HAP-1 (cell line): ENCODE results near the gene SIK1.
"Not testable (repeated sequence)": the region's sequence is repeated elsewhere in the genome, so short reads cannot be mapped to it uniquely, and the experiment has no call there.

ENCODE experiments used
- DNase-seq, 2 experiments: peaks; one replicate each; pipeline ENCODE4 v3.0.0-alpha.2; 2016 to 2020; ENCODE audit warnings: low spot score in 2 of 2
- H3K27me3 ChIP-seq: fragments of 250-450 bp; sonication (Bioruptor Pico); 2 replicates; pipeline ENCODE4 v1.5.1; 2020; ENCODE audit warnings: low read depth, mild to moderate bottlenecking, moderate library complexity
- H3K36me3 ChIP-seq: fragments of 250-450 bp; sonication (Bioruptor Pico); replicated peaks from 2 replicates; pipeline ENCODE4 v1.5.1; 2020; ENCODE audit warnings: mild to moderate bottlenecking
- H3K4me1 ChIP-seq: fragments of 250-450 bp; sonication (Bioruptor Pico); 2 replicates; pipeline ENCODE4 v1.5.1; 2020; ENCODE audit warnings: mild to moderate bottlenecking
- H3K4me3 ChIP-seq: fragments of 250-450 bp; sonication (Bioruptor Pico); 2 replicates; pipeline ENCODE4 v1.5.1; 2020; ENCODE audit warnings: mild to moderate bottlenecking, moderate library complexity
- H3K9me3 ChIP-seq: fragments of 250-450 bp; sonication (Bioruptor Pico); 2 replicates; pipeline ENCODE4 v1.5.1; 2020; ENCODE audit warnings: mild to moderate bottlenecking, moderate library complexity
- in situ Hi-C: fragments of 300-500 bp; cut with MboI; formaldehyde crosslinking; loops from 3 replicates; pipeline ENCODE4 v1.14.3; 2020; ENCODE audit warnings: low sequenced_read_pairs, inconsistent platforms, mixed read lengths

Gene SIK1

DNA sequence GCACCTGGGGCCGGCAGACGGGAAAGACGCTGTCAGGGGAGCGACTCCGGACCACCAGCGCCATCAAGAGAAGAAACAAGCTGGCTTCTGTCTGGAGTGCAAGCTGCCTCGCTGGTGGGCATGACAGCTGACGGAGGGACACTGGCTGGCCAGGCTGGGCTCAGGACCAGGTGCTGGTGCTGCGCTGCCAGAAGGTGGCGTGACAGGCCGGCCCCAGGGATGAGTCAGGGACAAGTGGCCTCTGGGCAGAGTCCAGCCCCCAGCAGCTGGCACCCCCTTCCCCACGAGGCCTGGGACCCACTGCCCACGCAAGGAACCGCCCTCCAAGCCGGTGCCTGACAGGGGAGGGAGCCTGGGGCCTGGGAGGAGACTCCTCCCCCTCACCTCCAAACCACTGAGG, 7.5 kb downstream of the SIK1 start:
- H3K4me3 ChIP-seq, DNase-seq, in situ Hi-C loops, H3K27me3 ChIP-seq, H3K4me1 ChIP-seq, H3K9me3 ChIP-seq, H3K36me3 ChIP-seq: not testable (repeated sequence)

DNA sequence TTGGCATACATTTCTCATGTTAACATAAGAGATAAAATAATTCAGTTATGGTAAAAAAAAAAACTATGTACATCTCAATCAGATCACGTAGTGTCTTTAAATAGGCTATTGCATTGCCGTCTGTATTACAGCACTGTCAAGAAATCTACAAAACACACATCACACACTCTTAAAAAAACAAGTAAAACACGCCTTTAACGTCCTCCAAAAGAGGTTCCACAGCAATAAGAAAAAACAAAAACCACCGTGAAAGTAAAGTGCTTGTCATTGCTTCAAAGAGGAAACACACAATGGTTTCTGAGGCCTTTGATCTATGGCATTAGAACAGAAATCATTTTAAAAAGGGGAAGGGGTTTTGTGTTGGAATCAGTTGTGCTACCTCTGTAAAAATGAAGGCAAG, 12.4 kb downstream of the SIK1 start:
- H3K27me3 ChIP-seq, H3K4me1 ChIP-seq, in situ Hi-C loops, H3K4me3 ChIP-seq, H3K36me3 ChIP-seq, H3K9me3 ChIP-seq, DNase-seq: not testable (repeated sequence)

DNA sequence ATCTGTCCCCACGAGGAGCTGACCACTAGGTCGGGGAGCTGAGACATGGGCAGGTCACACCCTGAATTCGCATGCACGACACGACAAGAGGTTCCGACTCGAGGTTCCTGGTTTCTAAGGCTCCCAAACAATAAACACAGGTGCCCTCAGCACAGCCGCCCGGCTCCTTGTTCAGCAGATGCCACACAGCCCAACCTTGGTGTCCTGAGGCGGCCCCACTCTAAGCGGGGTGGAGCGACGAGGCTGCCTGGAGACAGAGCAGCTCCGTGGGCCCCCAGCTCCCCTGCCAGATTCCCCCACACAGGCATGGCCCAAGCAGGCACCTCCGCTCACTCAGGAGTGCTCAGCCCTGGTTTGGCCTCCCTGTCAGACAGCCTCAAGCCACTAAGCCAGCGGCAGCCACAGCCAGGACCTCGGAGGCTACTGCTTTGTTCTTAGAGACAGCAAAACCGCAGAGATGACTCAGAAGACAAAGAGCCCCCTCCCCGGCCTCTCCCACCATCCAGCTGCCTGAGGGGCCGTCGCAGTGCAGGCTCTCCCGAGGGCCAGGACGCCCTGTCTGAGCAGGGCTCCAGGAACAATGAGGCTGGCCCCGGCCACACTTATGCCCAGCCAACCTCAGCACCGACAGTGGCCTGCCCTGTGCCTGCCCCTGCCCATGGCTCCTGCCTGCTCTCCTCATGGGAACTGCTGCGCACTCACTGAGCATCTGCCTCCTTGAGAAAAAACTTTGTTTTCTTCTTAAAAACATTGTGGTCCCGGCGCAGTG, 14.7 kb downstream of the SIK1 start:
- H3K27me3 ChIP-seq, H3K36me3 ChIP-seq, H3K4me3 ChIP-seq, DNase-seq, H3K9me3 ChIP-seq, H3K4me1 ChIP-seq, in situ Hi-C loops: not testable (repeated sequence)

DNA sequence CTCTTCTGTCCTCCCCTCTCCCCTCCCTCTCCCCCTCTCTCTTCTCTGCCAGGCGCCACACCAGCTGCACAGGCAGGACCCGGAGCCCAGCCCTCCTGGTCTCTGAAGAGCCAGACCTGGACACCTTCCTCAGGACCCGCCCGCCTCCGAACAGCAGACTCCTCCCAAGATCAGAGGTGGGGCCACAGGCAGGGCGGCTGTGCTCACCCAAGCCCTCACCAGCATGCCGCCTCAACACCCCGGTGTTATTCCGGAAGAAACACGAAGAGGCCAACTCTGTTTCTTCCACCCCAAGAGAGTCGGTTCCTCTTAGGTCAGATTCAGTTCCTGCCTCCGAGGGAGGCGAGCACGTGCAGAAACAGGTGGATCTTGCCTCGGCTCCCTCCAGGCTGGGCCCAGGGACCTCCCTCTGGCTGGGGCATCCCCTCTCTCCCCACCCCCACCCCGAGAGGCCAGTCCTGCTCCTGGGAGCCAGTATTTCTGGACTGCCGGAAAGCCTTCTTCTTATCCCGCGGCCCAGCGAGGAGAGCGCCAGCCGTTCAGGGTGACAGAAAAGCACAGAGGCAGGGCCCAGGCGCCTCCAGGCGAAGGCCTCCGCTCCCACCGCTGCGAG, 16.4 kb downstream of the SIK1 start:
- H3K4me1 ChIP-seq, H3K9me3 ChIP-seq, H3K36me3 ChIP-seq, H3K4me3 ChIP-seq, H3K27me3 ChIP-seq, in situ Hi-C loops, DNase-seq: not testable (repeated sequence)

DNA sequence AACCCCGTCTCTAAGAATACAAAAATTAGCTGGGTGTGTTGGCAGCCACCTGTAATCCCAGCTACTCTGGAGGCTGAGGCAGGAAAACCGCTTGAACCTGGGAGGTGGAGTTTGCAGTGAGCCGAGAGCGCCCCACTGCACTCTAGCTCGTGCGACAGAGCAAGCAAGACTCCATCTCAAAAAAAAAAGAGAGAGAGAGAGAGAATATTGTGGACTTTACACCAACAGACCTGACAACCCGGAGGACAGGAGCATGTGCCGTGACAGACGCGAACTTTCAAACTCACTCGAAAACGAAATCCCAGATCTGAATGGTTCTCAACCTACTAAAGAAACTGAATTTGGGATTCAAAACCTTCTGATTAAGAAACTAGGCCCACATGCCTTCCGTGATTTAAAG, 19.8 kb downstream of the SIK1 start:
- H3K36me3 ChIP-seq, DNase-seq, H3K4me1 ChIP-seq, in situ Hi-C loops, H3K4me3 ChIP-seq, H3K9me3 ChIP-seq, H3K27me3 ChIP-seq: not testable (repeated sequence)

DNA sequence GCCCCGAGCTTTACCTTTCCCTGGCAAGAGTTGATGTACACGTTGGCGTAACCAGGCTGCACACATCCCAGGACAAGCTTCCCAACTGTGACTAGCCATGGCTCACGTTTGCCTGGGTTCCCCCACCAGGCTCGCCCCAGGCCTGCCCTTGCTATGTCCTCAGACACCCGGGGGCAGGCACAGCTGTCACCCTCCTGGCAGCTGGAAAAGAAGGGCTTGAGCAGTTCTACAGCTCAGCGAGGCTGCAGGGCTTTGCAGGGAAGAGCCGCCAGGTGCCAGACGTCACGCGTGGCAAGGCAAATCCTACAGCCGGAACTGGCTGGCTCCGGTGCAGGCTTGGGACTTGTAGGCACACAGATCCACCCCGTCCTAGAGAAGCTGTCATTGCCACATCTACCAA, 22.5 kb downstream of the SIK1 start:
- H3K36me3 ChIP-seq, H3K4me3 ChIP-seq, H3K27me3 ChIP-seq, DNase-seq, in situ Hi-C loops, H3K4me1 ChIP-seq, H3K9me3 ChIP-seq: not testable (repeated sequence)

DNA sequence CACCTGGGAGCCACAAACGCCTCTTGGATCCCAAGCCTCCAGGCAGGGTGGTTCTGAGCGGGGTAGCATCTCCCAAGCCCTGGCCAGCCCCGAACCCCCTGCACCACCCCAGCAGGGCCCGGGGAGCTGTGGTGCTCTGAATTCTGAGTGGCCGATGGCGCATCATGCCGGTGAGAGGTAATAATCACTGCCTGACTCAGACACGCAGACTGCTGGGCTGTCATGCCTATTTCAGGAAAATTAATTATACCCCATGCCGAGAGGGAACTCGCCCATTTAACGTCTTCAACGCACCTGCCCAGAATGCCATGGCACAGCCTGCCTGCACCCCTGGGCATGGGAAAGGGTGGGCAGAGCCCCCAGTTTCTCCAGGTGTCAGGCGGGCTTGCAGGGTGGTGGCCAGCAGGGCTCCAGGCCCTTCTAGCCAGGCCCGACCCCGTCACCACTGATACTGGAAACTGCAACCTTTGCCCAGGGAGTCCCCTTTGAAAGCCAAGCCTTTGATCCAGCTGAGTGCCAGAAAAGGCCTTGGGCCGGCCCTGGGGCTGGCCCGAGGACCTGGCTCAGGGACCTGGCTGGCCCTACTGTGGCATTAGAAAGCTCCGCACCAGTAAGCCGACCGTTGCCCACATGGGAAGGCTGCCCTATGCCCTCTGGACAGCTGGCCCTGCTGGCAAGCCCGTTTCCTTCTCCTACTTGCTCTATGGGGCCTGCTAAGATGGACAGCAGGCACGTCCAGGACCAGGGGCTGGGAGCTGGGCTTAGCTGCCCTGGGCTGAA, 23.1 kb downstream of the SIK1 start:
- H3K4me1 ChIP-seq, H3K4me3 ChIP-seq, H3K36me3 ChIP-seq, in situ Hi-C loops, H3K9me3 ChIP-seq, DNase-seq, H3K27me3 ChIP-seq: not testable (repeated sequence)

DNA sequence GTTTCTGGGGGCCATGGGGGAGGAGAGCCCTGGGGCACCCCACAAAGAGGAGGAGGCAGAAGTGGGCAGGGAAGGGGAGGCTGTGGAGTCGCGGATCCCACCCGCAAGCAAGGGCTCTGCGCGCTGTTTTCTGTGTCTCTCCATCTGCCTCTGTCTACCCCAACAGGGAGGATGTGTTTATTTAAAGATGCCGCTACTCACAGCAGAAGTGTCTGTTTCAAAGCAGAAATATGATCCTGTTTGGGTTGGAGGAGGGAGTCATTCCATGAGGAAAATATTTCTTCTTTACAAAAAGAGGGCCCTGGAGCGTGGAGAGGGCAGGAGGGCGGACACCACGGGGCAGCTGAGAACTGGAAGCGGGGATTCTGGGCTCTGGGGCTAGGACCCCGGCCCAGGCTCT, 25.8 kb downstream of the SIK1 start:
- H3K4me3 ChIP-seq, H3K36me3 ChIP-seq, H3K9me3 ChIP-seq, H3K4me1 ChIP-seq, DNase-seq, H3K27me3 ChIP-seq, in situ Hi-C loops: not testable (repeated sequence)

DNA sequence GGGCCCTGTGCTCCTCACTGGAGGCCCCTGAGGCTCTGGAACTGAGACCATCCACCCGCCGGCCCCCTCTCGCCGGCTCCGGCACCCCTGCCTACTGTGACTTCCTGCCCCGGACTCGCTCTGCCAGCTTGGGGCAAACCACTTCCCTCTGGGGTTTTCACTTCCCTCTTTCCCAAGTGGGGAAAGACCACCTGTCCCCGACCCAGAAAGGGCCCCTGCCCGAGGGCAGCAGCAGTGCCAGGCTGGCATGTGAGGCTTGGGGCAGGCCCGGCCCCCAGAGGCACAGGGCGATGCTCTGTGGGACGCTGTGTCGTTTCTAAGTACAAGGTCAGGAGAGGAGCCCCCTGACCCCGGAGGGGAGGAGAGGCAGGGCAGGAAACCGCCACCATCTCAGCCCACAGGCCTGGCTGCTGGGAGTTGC, 27.3 kb downstream of the SIK1 start:
- H3K9me3 ChIP-seq, H3K4me1 ChIP-seq, H3K36me3 ChIP-seq, in situ Hi-C loops, H3K4me3 ChIP-seq, H3K27me3 ChIP-seq, DNase-seq: not testable (repeated sequence)

DNA sequence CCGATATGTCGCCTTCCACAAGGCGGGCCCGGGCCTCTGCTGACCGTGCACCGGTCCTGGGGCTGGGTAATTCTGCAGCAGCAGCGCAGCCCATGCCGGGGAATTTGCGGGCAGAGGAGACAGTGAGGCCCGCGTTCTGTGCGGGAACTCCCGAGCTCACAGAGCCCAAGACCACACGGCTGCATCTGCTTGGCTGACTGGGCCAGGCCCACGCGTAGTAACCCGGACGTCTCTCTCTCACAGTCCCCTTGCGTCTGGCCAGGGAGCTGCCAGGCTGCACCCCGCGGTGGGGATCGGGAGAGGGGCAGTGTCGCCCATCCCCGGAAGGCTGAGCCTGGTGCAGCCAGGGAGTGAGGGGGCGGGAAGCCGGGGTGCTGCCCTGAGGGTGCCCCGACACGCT, 27.8 kb downstream of the SIK1 start:
- DNase-seq, H3K27me3 ChIP-seq, in situ Hi-C loops: not testable (repeated sequence)

DNA sequence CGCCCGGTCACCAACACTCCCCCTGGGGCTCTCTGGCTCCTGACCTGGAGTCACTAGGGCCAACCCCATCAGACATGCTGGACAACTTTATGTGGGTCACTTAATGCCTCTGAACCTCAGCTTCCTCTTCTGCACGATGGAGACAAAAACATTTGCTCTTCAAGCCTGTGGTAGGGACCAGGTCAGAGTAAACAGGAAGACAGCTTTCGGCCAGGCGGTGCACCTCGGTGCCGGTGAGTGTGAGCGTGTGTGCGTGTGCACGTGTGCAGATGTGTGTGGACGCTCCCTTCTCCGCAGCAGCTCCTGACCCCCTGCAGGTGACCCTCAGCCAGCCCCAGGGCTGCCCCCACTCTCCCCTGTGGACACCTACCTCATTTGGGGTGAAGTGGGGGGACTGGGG, 28.4 kb downstream of the SIK1 start:
- H3K27me3 ChIP-seq, in situ Hi-C loops, DNase-seq, H3K9me3 ChIP-seq, H3K4me1 ChIP-seq, H3K36me3 ChIP-seq, H3K4me3 ChIP-seq: not testable (repeated sequence)

More for the DNA sequence above, 27.8 kb downstream of the SIK1 start:
- not testable (repeated sequence) for H3K4me3 ChIP-seq, H3K36me3 ChIP-seq, H3K4me1 ChIP-seq, H3K9me3 ChIP-seq

DNA sequence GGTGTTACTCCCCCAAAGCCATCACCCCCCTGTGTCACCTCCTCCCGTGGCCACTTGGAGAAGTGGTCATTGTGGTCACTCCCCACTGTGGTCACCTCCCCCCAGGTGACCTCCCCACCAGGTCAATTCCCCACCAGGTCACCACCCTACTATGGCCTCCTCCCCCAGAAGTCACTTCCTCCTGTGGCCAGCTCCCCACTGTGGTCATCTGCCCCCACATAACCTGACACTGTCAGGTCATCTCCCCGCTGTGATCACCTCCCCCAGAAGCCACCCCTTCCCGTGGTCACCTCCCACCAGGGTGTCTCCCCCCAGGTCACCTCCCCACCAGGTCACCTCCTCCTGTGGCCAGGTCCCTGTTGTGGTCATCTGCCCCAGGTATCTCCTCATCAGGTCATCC, 28.9 kb downstream of the SIK1 start:
- H3K4me1 ChIP-seq, DNase-seq, H3K36me3 ChIP-seq, in situ Hi-C loops, H3K9me3 ChIP-seq, H3K4me3 ChIP-seq, H3K27me3 ChIP-seq: not testable (repeated sequence)

DNA sequence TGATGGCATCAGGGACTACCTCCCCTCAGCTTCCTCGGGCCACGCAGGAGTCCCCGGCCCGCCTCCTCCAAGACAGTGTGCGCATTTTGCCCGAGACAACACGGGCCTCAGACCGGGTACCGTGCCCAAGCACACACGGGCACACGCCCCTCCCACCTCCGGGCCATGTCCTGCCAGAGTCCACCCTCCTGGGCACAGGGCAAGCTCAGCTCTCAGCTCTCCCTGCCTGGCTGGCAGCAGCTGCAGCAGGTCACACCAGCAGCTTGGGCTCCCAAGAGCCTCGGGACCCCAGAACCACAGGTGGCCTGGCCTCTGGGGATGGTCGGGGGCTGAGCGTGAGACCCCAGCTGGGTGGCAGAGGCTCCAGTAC, 29.5 kb downstream of the SIK1 start:
- DNase-seq, H3K9me3 ChIP-seq, H3K4me1 ChIP-seq, H3K4me3 ChIP-seq, in situ Hi-C loops, H3K27me3 ChIP-seq, H3K36me3 ChIP-seq: not testable (repeated sequence)

DNA sequence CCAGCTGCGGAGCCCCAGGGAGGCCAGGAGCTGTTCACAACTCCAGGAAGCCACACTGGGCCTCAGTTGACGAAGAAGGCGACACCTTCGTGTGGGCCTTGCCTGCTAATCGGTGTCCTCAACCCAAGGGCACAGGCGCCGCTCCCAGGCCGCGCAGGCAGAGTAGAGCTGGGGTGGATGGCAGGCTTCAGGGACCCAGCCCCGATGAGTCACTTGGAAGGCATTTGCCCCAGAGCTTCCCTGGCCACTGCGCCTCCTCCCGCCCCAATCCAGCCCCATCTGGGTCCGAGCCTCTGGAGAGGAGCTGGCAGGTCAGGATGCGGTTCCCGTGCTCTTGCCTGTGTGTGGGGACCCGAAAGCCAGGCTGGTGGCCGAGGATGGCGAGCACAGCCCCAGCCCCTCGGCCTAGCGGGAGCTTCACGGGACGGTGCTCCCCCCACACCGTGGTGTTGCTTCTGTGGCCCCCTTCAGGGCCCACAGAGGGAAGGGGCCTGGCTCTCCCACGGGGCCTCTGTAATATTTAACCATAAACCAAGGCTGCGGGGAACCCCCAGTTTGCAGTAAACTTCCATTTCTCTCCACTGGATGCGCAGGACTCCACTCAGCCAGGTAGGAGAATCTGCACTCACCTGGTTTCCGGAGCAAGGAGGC, 30.0 kb downstream of the SIK1 start:
- H3K4me3 ChIP-seq, in situ Hi-C loops, DNase-seq, H3K27me3 ChIP-seq, H3K36me3 ChIP-seq, H3K9me3 ChIP-seq, H3K4me1 ChIP-seq: not testable (repeated sequence)
